Loucy (cell line): ENCODE data around the gene SECISBP2L.
"Not testable (repeated sequence)": the region's sequence is repeated elsewhere in the genome, so short reads cannot be mapped to it uniquely, and the experiment has no call there.

Experiments used
- H2AFZ ChIP-seq: fragments of 200-600 bp; sonication (generic); 2 replicates; pipeline ENCODE4 v1.6.0; 2016; ENCODE audit warnings: antibody characterized with exemption, mild to moderate bottlenecking, low read length, moderate library complexity
- H3F3A ChIP-seq: fragments of 200-600 bp; 2 replicates; pipeline ENCODE4 v1.6.0; 2016; ENCODE audit warnings: antibody characterized with exemption, low read depth, mild to moderate bottlenecking
- H3K27me3 ChIP-seq: fragments of 200-600 bp; sonication (generic); 2 replicates; pipeline ENCODE4 v1.6.1; 2014; ENCODE audit warnings: low read length, mild to moderate bottlenecking; ENCODE audit not compliant: insufficient read depth, poor library complexity, severe bottlenecking
- H3K36me3 ChIP-seq: fragments of 200-600 bp; sonication (generic); 2 replicates; pipeline ENCODE4 v1.6.1; 2016; ENCODE audit warnings: low read length; ENCODE audit not compliant: insufficient read depth
- H3K4me1 ChIP-seq: fragments of 200-600 bp; sonication (generic); 2 replicates; pipeline ENCODE4 v1.5.1; 2014; ENCODE audit warnings: low read length, mild to moderate bottlenecking; ENCODE audit not compliant: insufficient read depth, poor library complexity, severe bottlenecking
- H3K4me2 ChIP-seq: fragments of 200-600 bp; sonication (generic); 2 replicates; pipeline ENCODE4 v1.6.0; 2014; ENCODE audit warnings: antibody characterized with exemption, low read length, low read depth, mild to moderate bottlenecking; ENCODE audit not compliant: poor library complexity, severe bottlenecking
- H3K4me3 ChIP-seq: fragments of 200-600 bp; sonication (generic); 2 replicates; pipeline ENCODE4 v1.5.1; 2014; ENCODE audit warnings: low read length, mild to moderate bottlenecking, mixed read lengths; ENCODE audit not compliant: poor library complexity, severe bottlenecking
- H3K79me2 ChIP-seq: fragments of 200-600 bp; sonication (generic); 2 replicates; pipeline ENCODE4 v1.6.1; 2014; ENCODE audit warnings: low read length; ENCODE audit not compliant: insufficient read depth
- H3K9ac ChIP-seq: fragments of 200-600 bp; sonication (generic); 2 replicates; pipeline ENCODE4 v1.6.0; 2014; ENCODE audit warnings: mild to moderate bottlenecking, low read depth, low read length, moderate library complexity; ENCODE audit not compliant: poor library complexity, severe bottlenecking
- H3K9me2 ChIP-seq: fragments of 200-600 bp; sonication (generic); replicated peaks from 2 replicates; pipeline ENCODE4 v1.6.1; 2016; ENCODE audit warnings: low read depth, low read length, mixed read lengths
- H3K9me3 ChIP-seq: fragments of 200-600 bp; sonication (generic); 2 replicates; pipeline ENCODE4 v1.6.1; 2014; ENCODE audit warnings: mild to moderate bottlenecking, antibody characterized with exemption, low read length, low read depth; ENCODE audit not compliant: insufficient read depth
- H4K20me1 ChIP-seq: fragments of 200-600 bp; sonication (generic); 2 replicates; pipeline ENCODE4 v1.6.0; 2014; ENCODE audit warnings: antibody characterized with exemption, low read length, mild to moderate bottlenecking; ENCODE audit not compliant: insufficient read depth, poor library complexity, severe bottlenecking
- EZH2phosphoT487 ChIP-seq: fragments of 200-600 bp; IDR thresholded peaks from 2 replicates; pipeline ENCODE4 v1.6.1; 2018; ENCODE audit warnings: antibody characterized with exemption, mild to moderate bottlenecking, moderate library complexity, borderline replicate concordance
- TF ChIP-seq, protein P1 (sequence below): fragments of 200-600 bp; sonication (generic); conservative IDR thresholded peaks from 2 replicates; pipeline ENCODE4 v1.5.1; 2014; ENCODE audit warnings: mild to moderate bottlenecking, antibody characterized with exemption, low read length

Gene SECISBP2L

GRCh38 chr15:48974882-48975281, 71.4 kb downstream of the SECISBP2L start:
- Histone ChIP-seq H3K79me2 (no peaks in the 10 kb centered on the region), H2AFZ (peak overlapping the region; percentile 94), H3K9me3 (no peaks in the 10 kb centered on the region), H3K9me2 (no peaks in the 10 kb centered on the region), H3K36me3 (no peaks in the 10 kb centered on the region), H3K27me3 (no peaks in the 10 kb centered on the region), H3F3A (no peaks in the 10 kb centered on the region), H4K20me1 (no peaks in the 10 kb centered on the region), H3K4me2 (peak overlapping the region; percentile 71), H3K4me1 (peaks cover 7% of the 10 kb centered on the region), H3K9ac (no peak overlapping the region), H3K4me3 (no peak overlapping the region)
- TF ChIP-seq, protein P1, sequence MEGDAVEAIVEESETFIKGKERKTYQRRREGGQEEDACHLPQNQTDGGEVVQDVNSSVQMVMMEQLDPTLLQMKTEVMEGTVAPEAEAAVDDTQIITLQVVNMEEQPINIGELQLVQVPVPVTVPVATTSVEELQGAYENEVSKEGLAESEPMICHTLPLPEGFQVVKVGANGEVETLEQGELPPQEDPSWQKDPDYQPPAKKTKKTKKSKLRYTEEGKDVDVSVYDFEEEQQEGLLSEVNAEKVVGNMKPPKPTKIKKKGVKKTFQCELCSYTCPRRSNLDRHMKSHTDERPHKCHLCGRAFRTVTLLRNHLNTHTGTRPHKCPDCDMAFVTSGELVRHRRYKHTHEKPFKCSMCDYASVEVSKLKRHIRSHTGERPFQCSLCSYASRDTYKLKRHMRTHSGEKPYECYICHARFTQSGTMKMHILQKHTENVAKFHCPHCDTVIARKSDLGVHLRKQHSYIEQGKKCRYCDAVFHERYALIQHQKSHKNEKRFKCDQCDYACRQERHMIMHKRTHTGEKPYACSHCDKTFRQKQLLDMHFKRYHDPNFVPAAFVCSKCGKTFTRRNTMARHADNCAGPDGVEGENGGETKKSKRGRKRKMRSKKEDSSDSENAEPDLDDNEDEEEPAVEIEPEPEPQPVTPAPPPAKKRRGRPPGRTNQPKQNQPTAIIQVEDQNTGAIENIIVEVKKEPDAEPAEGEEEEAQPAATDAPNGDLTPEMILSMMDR, result peak; percentile 25; the same call in 1 of the 2 replicates
- no peak for TF ChIP-seq EZH2phosphoT487

GRCh38 chr15:48972750-48973503, 73.3 kb downstream of the SECISBP2L start:
- Histone ChIP-seq H3K4me2 (no peak overlapping the region), H3K79me2 (no peaks in the 10 kb centered on the region), H4K20me1 (no peaks in the 10 kb centered on the region), H2AFZ (no peak overlapping the region), H3K4me1 (no peaks in the 10 kb centered on the region), H3K9ac (no peak overlapping the region), H3K27me3 (no peaks in the 10 kb centered on the region), H3K4me3 (no peak overlapping the region), H3K9me2 (no peaks in the 10 kb centered on the region), H3K9me3 (no peaks in the 10 kb centered on the region), H3K36me3 (no peaks in the 10 kb centered on the region), H3F3A (no peaks in the 10 kb centered on the region)
- no peak for TF ChIP-seq EZH2phosphoT487
- TF ChIP-seq, protein P1, result no peak

DNA sequence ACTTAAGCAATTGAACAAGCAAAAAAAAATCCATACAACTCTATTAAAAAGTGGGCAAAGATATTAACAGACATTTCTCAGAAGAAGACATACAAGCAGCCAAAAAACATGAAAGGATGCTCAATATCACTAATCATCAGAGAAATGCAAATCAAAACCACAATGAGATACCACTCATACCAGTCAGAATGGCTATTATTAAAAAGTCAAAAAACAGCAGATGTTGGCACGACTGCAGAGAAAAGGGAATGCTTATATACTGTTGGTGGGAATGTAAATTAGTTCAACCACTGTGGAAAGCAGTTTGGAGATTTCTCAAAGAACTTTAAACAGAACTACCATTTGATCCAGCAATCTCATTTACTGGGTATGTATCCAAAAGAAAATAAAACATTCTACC, 75.3 kb downstream of the SECISBP2L start:
- not testable (repeated sequence) for H3K36me3 ChIP-seq, H3K9ac ChIP-seq, H3K9me2 ChIP-seq, H4K20me1 ChIP-seq, H2AFZ ChIP-seq, H3K4me2 ChIP-seq, H3K9me3 ChIP-seq, H3K4me3 ChIP-seq, H3K79me2 ChIP-seq, H3F3A ChIP-seq, H3K27me3 ChIP-seq
- H3K4me1 ChIP-seq, result peaks cover 19% of the 10 kb centered on the region

DNA sequence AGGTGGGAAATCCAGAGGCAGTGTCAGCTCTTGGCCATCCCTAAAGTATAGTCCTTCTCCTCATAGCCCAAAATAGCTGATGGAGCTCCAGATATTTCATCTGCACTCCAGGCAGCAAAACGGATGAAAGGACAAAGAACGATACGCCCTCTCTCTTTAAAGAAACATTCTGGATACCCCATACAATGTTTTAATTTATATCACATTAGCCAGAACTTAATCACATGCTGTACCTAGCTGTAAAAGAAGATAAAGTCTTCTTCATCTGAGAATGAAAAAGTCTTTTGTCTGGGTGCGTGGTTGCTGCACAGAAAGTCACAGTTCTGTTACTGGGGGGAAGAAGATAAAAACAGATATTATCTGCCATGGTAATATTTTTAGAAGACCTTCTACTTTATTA, 78.2 kb downstream of the SECISBP2L start:
- Histone ChIP-seq H3K4me2 (no peak overlapping the region), H3K79me2 (no peaks in the 10 kb centered on the region), H3K4me3 (no peak overlapping the region), H3K9me3 (no peaks in the 10 kb centered on the region), H3K4me1 (peaks cover 43% of the 10 kb centered on the region), H3F3A (no peaks in the 10 kb centered on the region), H3K36me3 (no peaks in the 10 kb centered on the region), H3K27me3 (no peaks in the 10 kb centered on the region), H3K9me2 (no peaks in the 10 kb centered on the region), H4K20me1 (no peaks in the 10 kb centered on the region), H3K9ac (no peak overlapping the region), H2AFZ (0 out of 2 replicates have a peak overlapping the region, but pooled peaks have one; percentile 61)
- TF ChIP-seq, protein P1, result no peak
- no peak for TF ChIP-seq EZH2phosphoT487
